K562 (cell line): ENCODE data around the gene HTRA3. TPM values are rescaled to one million over a fixed set of nuclear protein-coding genes. Genes with fewer than 3 reads are reported as not detected.

Experiments
- ATF1 ChIP-seq, 2 experiments: fragments of 450-650 bp in 1 of 2; IDR thresholded peaks; 2 replicates each; pipeline ENCODE4 v1.6.1; 2016; ENCODE audit warnings: missing compliant biosample characterization in 1 of 2, missing genetic modification characterization in 1 of 2
- FOXK1 ChIP-seq: sonication (generic); formaldehyde crosslinking; IDR thresholded peaks from 2 replicates; pipeline ENCODE4 v1.8.0; 2022; ENCODE audit warnings: missing genetic modification reagents, mild to moderate bottlenecking, borderline replicate concordance
- L3MBTL2 ChIP-seq: fragments of 450-650 bp; IDR thresholded peaks from 2 replicates; pipeline ENCODE4 v1.6.1; 2016; ENCODE audit warnings: mild to moderate bottlenecking, moderate library complexity
- MAFG ChIP-seq: fragments of 450-650 bp; conservative IDR thresholded peaks from 2 replicates; pipeline ENCODE4 v1.6.1; 2016; ENCODE audit warnings: missing genetic modification characterization, missing compliant biosample characterization
- OTX1 ChIP-seq: fragments of 450-650 bp; formaldehyde crosslinking; IDR thresholded peaks from 2 replicates; pipeline ENCODE4 v1.4.0; 2022; ENCODE audit warnings: mild to moderate bottlenecking
- PHB ChIP-seq: fragments of 250-450 bp; sonication (Bioruptor Pico); IDR thresholded peaks from 2 replicates; pipeline ENCODE4 v1.5.0; 2021
- PHF20 ChIP-seq: fragments of 450-650 bp; IDR thresholded peaks from 2 replicates; pipeline ENCODE4 v1.6.1; 2018; ENCODE audit not compliant: partially characterized antibody
- POLR2AphosphoS5 ChIP-seq: IDR thresholded peaks from 2 replicates; pipeline ENCODE4 v1.6.1; 2011; ENCODE audit warnings: mild to moderate bottlenecking, low read depth, low read length, moderate library complexity; ENCODE audit not compliant: control insufficient read depth, insufficient read depth
- SMARCA5 ChIP-seq: fragments of 450-650 bp; IDR thresholded peaks from 2 replicates; pipeline ENCODE4 v1.6.1; 2016
- SMARCE1 ChIP-seq: fragments of 450-650 bp; IDR thresholded peaks from 2 replicates; pipeline ENCODE4 v1.7.1; 2016; ENCODE audit warnings: mild to moderate bottlenecking
- SMC3 ChIP-seq: conservative IDR thresholded peaks from 2 replicates; pipeline ENCODE4 v1.6.1; 2011; ENCODE audit warnings: low read depth, low read length, improper control_type of control experiment; ENCODE audit not compliant: insufficient read depth
- ZFP36 ChIP-seq: fragments of 150-350 bp; IDR thresholded peaks from 2 replicates; pipeline ENCODE4 v1.6.1; 2018; ENCODE audit warnings: low read length, low read depth; ENCODE audit not compliant: partially characterized antibody
- ZNF57 ChIP-seq: fragments of 450-650 bp; formaldehyde crosslinking; IDR thresholded peaks from 2 replicates; pipeline ENCODE4 v1.4.0; 2020; ENCODE audit warnings: mild to moderate bottlenecking, moderate library complexity
- polyA plus RNA-seq, 8 experiments: library from polyadenylated mRNA; depleted of rRNA in 4 of 8; stranded (reverse) in 5 of 8; unstranded in 3 of 8; fragments of >200 nt; fragmentation: Nextera tagmentation in 2 of 8; fragmentation: Illumina TruSeq in 1 of 8; extraction: Ambion mirVana in 2 of 8; extraction: Trizol in 1 of 8; gene quantifications; 2 replicates each; pipeline versions ENCODE4 v1.2.1 to v1.2.3, GENCODE V29; 2011 to 2014; ENCODE audit warnings: inconsistent platforms in 1 of 8, missing spikeins in 1 of 8
- total RNA-seq, 7 experiments: library from RNA; depleted of rRNA in 6 of 7; stranded (reverse); fragments of >200 nt in 6 of 7; fragmentation: Illumina TruSeq in 2 of 7; extraction: Trizol in 2 of 7; gene quantifications; 2 replicates each; pipeline versions ENCODE4 v1.2.1 to v1.2.3, GENCODE V29; 2011 to 2021; ENCODE audit warnings: low replicate concordance in 1 of 7
- TF ChIP-seq, protein P1 (sequence below): sonication (generic); formaldehyde crosslinking; IDR thresholded peaks from 2 replicates; pipeline ENCODE4 v1.8.1; 2023; ENCODE audit warnings: mild to moderate bottlenecking, missing genetic modification reagents
- TF ChIP-seq, protein P2 (sequence below), 2 experiments: IDR thresholded peaks in 1 of 2; conservative IDR thresholded peaks in 1 of 2; 2 replicates each; pipeline ENCODE4 v1.6.1; 2016; ENCODE audit warnings: low read depth in 2 of 2, mild to moderate bottlenecking in 1 of 2, missing compliant biosample characterization in 1 of 2, missing genetic modification characterization in 1 of 2, moderate library complexity in 1 of 2
- TF ChIP-seq, protein P3 (sequence below): IDR thresholded peaks from 2 replicates; pipeline ENCODE4 v1.6.1; 2011; ENCODE audit not compliant: insufficient read length; ENCODE audit errors: extremely low read depth
- TF ChIP-seq, protein P4 (sequence below): fragments of 250-450 bp; sonication (Bioruptor Pico); IDR thresholded peaks from 2 replicates; pipeline ENCODE4 v1.9.0; 2021; ENCODE audit warnings: mild to moderate bottlenecking
- TF ChIP-seq, protein P5 (sequence below): fragments of 200-800 bp; sonication (Bioruptor generic); IDR thresholded peaks from 2 replicates; pipeline ENCODE4 v1.6.1; 2017; ENCODE audit warnings: missing genetic modification characterization, missing compliant biosample characterization
- TF ChIP-seq, protein P6 (sequence below): sonication (generic); formaldehyde crosslinking; IDR thresholded peaks from 2 replicates; pipeline ENCODE4 v1.8.0; 2022; ENCODE audit warnings: missing genetic modification reagents, mild to moderate bottlenecking, moderate library complexity, borderline replicate concordance

HTRA3 gene
- total and polyA plus RNA-seq, 9 of the 15 experiments (the other 6 are each of a cell fraction or from before 2014, with no cell fraction given), result 0.04 TPM; not detected in 8

DNA sequence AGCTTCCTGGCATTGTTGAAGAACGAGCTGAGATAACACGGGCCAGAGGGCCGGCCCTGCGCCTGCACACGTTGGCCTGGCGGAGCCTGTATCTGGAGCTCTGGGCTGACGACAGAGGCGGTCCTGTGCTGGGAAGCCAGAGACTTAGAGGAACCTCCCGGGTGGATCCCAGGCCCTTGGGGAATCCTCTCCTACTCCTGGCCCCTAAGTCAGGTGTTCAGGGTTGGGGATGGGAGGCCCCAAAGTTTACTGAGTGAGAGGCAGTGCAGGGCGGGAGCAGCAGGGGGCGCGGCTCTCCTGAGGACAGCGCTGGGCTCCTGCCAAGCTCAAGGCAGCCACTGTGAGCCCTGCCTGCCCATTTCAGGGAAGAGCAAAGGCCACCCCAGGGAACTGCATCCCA, 2.5 kb upstream of the HTRA3 start (continued):
- TF ChIP-seq ATF1 (CRISPR knock-in tag; IDR thresholded peaks at IDR 0.05) (no peak), ATF1 (tag; IDR thresholded peaks at IDR 0.05) (no peak), ZNF57 (CRISPR knock-in tag) (no peak), SMARCA5 (no peak), PHF20 (no peak), POLR2AphosphoS5 (no peak), SMC3 (peak; percentile 81), SMARCE1 (no peak), L3MBTL2 (no peak), FOXK1 (CRISPR knock-in tag) (no peak), MAFG (no peak), ZFP36 (peak; percentile 14), OTX1 (no peak), PHB (no peak)
- TF ChIP-seq, protein P1, sequence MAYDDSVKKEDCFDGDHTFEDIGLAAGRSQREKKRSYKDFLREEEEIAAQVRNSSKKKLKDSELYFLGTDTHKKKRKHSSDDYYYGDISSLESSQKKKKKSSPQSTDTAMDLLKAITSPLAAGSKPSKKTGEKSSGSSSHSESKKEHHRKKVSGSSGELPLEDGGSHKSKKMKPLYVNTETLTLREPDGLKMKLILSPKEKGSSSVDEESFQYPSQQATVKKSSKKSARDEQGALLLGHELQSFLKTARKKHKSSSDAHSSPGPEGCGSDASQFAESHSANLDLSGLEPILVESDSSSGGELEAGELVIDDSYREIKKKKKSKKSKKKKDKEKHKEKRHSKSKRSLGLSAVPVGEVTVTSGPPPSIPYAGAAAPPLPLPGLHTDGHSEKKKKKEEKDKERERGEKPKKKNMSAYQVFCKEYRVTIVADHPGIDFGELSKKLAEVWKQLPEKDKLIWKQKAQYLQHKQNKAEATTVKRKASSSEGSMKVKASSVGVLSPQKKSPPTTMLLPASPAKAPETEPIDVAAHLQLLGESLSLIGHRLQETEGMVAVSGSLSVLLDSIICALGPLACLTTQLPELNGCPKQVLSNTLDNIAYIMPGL (CRISPR knock-in tag), result no peak
- TF ChIP-seq, protein P2, sequence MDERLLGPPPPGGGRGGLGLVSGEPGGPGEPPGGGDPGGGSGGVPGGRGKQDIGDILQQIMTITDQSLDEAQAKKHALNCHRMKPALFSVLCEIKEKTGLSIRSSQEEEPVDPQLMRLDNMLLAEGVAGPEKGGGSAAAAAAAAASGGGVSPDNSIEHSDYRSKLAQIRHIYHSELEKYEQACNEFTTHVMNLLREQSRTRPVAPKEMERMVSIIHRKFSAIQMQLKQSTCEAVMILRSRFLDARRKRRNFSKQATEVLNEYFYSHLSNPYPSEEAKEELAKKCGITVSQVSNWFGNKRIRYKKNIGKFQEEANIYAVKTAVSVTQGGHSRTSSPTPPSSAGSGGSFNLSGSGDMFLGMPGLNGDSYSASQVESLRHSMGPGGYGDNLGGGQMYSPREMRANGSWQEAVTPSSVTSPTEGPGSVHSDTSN (CRISPR knock-in tag; IDR thresholded peaks at IDR 0.05; ENCODE audit: low read depth), result no peak
- TF ChIP-seq, protein P2 (tag; conservative IDR thresholded peaks at IDR 0.05; ENCODE audit: low read depth), result no peak
- TF ChIP-seq, protein P3, sequence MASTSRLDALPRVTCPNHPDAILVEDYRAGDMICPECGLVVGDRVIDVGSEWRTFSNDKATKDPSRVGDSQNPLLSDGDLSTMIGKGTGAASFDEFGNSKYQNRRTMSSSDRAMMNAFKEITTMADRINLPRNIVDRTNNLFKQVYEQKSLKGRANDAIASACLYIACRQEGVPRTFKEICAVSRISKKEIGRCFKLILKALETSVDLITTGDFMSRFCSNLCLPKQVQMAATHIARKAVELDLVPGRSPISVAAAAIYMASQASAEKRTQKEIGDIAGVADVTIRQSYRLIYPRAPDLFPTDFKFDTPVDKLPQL, result no peak
- TF ChIP-seq, protein P4, sequence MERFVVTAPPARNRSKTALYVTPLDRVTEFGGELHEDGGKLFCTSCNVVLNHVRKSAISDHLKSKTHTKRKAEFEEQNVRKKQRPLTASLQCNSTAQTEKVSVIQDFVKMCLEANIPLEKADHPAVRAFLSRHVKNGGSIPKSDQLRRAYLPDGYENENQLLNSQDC (CRISPR knock-in tag), result no peak
- TF ChIP-seq, protein P5, sequence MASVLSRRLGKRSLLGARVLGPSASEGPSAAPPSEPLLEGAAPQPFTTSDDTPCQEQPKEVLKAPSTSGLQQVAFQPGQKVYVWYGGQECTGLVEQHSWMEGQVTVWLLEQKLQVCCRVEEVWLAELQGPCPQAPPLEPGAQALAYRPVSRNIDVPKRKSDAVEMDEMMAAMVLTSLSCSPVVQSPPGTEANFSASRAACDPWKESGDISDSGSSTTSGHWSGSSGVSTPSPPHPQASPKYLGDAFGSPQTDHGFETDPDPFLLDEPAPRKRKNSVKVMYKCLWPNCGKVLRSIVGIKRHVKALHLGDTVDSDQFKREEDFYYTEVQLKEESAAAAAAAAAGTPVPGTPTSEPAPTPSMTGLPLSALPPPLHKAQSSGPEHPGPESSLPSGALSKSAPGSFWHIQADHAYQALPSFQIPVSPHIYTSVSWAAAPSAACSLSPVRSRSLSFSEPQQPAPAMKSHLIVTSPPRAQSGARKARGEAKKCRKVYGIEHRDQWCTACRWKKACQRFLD (CRISPR knock-in tag), result no peak
- TF ChIP-seq, protein P6, sequence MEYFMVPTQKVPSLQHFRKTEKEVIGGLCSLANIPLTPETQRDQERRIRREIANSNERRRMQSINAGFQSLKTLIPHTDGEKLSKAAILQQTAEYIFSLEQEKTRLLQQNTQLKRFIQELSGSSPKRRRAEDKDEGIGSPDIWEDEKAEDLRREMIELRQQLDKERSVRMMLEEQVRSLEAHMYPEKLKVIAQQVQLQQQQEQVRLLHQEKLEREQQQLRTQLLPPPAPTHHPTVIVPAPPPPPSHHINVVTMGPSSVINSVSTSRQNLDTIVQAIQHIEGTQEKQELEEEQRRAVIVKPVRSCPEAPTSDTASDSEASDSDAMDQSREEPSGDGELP (CRISPR knock-in tag), result 0 out of 2 replicates have a peak, but pooled peaks have one; percentile 13
